Head of caudate nucleus (tissue), 42 donors: Measurements from ENCODE around the gene DNAJC18.
"Not testable (repeated sequence)": the region's sequence is repeated elsewhere in the genome, so short reads cannot be mapped to it uniquely, and the experiment has no call there.

Experiments used
- DNase-seq, 42 donors: peaks; one replicate each; pipeline versions ENCODE4 v3.0.0 to v3.0.0-alpha.2; 2020 to 2021; ENCODE audit warnings: mixed read lengths in 7 of 42
- intact Hi-C: fragments of 100-400 bp; cut with DNase I; formaldehyde crosslinking; loops from one replicate; pipeline ENCODE4 v1.15.0; 2022

DNAJC18 gene

GRCh38 chr5:139413153-139413552 is 26.2 kb downstream of the DNAJC18 start:
- intact Hi-C loops: loop anchor here (10.0 kb wide), 1 partner anchor 152 kb away; the partner anchor contains the start of gene UBE2D2

DNA sequence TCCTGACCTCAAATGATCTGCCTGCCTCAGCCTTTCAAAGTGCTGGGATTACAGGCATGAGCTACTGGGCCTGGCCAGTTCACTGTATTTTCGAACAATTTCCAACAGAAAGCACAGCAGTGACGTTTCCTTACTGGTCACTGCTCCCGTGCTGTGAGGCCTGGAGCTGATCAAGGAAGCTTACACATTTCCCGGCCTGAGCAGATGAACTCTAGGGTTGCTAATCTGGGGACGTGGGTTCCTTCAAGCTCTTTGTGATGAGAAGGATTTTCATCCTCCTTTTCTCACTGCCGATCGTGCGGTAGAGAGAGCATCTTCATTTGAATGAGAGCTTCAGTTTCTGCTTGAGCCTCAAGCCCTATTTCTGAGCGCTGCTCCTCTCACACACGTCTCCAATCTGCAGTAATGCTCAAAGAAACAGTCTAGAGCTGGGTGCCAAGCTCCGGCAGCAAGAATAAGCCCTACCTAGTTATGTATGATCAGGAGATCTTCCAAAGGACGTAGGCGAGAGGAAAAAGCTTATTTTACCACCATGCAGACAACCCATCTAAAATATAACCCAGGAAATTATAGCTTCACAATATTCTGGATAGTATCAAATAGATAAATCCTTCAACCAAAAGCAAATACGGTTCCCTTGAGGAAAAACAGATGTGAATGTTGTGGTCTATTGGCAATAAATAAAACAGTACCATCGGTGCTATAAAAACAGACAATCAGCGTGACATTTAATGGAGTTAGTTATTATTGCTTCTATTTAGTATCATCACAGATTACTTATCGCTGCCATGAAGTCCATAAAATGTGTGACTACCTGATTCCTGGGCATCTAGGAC is 28.1 kb downstream of the DNAJC18 start:
- intact Hi-C loops: loop anchor here (10.0 kb wide), 1 partner anchor 154 kb away; the partner anchor contains the start of gene UBE2D2
- peak in 22 of 42 donors; percentile 13 to 81 (median 50) for DNase-seq

More at GRCh38 chr5:139413153-139413552, 26.2 kb downstream of the DNAJC18 start:
- DNase-seq: no peak

DNA sequence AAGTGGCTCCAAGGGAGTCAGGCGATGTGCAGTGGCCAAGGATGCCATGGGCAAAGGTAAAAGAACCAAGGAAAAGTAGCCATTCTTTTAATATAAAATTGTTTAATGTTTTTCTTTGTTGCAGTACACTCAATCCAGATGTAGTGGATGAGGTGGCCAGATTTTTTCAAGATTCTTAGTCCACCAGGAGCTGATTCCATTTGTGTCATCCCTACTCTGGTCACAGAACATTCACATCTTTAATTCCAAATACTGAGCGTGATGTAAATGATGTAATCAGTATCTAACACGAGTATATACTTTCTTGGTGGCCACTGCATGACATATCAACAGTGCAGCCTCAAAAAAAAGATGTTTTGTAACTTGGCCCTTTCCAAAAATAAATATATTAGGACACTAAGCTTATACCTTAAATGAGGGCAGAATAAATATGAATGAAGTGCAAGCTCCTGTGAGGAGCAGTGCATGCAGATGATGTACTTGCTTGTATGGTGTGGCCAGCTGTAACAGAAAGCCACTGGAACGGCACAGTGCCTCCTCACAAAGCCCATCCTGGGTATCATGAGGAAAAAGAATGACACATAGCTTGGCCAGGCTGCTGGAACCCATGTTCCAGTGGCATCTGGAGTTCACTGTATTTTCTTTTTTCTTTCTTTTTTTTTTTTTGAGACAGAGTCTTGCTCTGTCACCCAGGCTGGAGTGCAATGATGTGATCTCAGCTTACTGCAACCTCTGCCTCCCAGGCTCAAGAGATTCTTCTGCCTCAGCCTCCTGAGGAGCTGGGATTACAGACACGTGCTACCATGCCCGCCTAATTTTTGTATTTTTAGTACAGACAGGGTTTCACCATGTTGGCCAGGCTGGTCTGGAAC is 29.0 kb downstream of the DNAJC18 start:
- peak in 1 of 42 donors; percentile 21 for DNase-seq
- intact Hi-C loops: loop anchor here (10.0 kb wide), 1 partner anchor 154 kb away; the partner anchor contains the start of gene UBE2D2

- intact Hi-C loops: loop anchor here (5.0 kb wide), 1 partner anchor 67 kb away; the partner anchor contains the start of gene PAIP2
- DNase-seq: not testable (repeated sequence)
These were observed 30.2 kb downstream of the DNAJC18 start for GRCh38 chr5:139409116-139409515.

- peak in 5 of 42 donors; percentile 12 to 58 (median 49) for DNase-seq
These were observed 31.1 kb downstream of the DNAJC18 start for GRCh38 chr5:139408191-139408590.

DNA sequence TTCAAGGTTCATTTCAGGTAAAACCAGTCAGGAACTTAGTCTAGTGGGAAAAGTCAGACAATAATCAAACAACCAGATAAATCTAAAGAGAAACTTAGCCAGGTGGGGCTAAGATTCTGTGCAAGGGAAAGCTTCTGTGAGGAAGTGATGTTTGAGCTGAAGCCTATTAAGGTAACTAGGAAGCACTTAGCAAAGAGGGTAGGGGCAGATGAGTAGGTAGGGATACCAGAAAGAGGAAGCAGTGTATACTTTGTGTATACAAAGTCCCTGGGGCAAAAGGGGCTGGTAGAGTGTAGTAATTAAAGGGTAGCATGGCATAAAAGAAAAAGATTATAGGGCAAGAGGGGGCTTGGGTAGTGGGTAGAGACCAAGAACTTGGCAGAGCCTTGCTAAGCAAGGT is 31.8 kb downstream of the DNAJC18 start:
- intact Hi-C loops: loop anchor here (5.0 kb wide), 1 partner anchor 65 kb away; the partner anchor contains the start of gene PAIP2
- no peak for DNase-seq

More at GRCh38 chr5:139408191-139408590, 31.1 kb downstream of the DNAJC18 start:
- intact Hi-C loops: loop anchor here (5.0 kb wide), 1 partner anchor 66 kb away; the partner anchor contains the start of gene PAIP2

DNA sequence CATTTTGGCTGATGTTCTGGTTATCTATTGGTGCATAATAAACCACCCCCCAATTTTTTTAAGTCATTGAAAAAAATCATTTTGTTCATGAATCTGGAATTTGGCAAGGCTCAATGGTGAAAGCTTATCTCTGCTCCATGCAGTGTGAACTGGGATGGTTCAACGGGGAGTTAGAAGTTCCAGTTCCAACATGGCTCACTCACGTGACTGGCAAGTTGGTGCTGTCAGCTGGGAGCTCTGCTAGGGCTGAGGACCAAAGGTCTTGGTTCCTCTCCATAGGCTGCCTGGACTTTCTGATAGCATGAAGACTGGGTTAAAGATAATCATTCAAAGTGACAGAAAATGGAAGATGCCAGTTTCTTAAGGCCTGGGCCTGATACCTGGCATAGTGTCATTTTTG is 32.4 kb downstream of the DNAJC18 start:
- DNase-seq: no peak
- intact Hi-C loops: loop anchor here (5.0 kb wide), 1 partner anchor 65 kb away; the partner anchor contains the start of gene PAIP2

GRCh38 chr5:139404484-139404840 is 34.9 kb downstream of the DNAJC18 start:
- intact Hi-C loops: no loop called here

GRCh38 chr5:139403787-139404483 is 35.4 kb downstream of the DNAJC18 start, which contains the start of gene SPATA24:
SPATA24 (minus strand) TSS chr5:139404089; CDS start chr5:139404060, 29 bp downstream.
- peak; percentile 96 to 99 (median 98) for DNase-seq
- intact Hi-C loops: no loop called here

More at GRCh38 chr5:139404484-139404840, 34.9 kb downstream of the DNAJC18 start:
- DNase-seq: no peak

GRCh38 chr5:139403418-139403786 is 35.9 kb downstream of the DNAJC18 start:
- intact Hi-C loops: no loop called here

DNA sequence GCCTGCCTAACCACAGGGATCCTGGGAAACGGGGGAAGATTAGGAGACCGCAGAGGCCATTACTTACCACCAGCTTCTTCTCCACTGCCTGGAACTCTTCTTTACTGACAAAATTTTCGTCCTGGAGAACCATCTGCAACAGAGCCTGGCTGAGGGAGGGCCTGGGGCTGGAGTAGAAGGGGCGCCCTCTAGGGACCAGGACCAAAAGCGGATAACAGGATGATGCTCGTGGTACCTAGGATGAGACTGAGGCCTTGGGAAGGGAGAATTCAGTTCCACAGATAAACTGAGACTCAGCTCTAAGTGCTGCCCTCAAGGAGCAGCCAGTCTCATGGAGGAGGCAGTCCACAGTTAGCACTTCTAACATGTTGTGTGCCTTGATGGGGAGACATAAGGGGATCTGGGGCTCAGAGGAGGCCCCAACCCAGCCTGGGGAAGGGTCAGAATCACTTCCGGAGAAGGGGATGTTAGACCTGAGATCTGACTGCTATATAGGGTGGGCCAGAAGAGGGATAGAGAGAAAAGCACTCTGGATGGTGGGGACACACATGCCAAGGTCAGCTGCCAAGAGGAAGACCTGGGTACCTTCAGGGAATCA is 36.7 kb downstream of the DNAJC18 start:
- DNase-seq: no peak
- intact Hi-C loops: no loop called here

More at GRCh38 chr5:139403418-139403786, 35.9 kb downstream of the DNAJC18 start:
- no peak for DNase-seq

- intact Hi-C loops: no loop called here
- DNase-seq: no peak
These were observed 37.8 kb downstream of the DNAJC18 start for GRCh38 chr5:139401546-139401945.

DNA sequence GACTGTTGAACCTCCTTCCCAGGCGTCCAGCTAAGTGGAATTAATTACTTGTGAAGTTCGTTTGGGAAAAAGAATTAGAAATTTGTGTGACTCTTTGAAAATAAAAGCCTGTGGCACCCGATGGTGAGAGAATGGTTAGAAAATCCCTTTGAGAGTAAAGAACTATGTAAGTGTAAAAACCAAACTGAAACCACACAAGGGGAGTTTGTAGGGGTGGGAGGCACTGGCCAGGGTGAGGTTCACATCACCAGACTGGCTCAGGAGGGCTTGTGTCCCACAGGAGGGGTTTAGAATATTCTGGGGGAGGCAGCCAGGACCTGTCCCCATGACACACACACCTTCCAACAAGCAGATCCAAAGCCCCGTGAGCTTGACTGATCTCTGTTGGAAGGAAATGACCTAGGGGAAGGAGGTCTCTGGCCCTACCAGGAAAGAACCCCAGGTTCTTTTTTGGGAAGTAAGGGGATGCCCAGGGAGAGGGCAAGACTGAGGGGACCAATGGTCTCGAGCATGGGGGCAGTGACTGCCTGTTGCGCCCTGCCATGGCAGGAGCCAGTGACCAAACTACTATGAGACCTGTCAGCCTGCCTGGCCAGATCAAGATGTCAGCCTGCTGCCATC is 39.7 kb downstream of the DNAJC18 start:
- intact Hi-C loops: no loop called here
- no peak for DNase-seq

GRCh38 chr5:139397921-139398320 is 41.4 kb downstream of the DNAJC18 start:
- no peak for DNase-seq
- intact Hi-C loops: no loop called here

DNA sequence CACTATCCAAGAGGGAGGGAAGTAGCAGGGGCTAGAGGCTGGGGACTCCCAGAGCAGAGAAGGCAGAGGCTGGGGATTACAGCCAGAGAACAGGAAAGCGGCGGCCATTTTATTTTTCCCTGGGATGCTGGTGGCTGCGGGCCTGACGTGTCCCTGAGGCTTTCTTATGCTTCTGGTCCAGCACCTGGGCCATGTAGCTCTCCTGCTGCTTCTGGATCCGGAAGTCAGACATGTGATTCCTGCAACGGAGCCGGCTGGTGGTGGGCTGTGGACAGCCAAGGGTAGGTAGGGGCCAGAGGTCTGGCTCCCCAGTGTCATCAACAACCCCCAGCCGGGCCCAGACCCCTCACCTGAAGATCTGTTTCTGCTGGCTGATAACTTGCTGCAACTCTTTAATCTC is 42.6 kb downstream of the DNAJC18 start:
- DNase-seq: no peak
- intact Hi-C loops: no loop called here

DNA sequence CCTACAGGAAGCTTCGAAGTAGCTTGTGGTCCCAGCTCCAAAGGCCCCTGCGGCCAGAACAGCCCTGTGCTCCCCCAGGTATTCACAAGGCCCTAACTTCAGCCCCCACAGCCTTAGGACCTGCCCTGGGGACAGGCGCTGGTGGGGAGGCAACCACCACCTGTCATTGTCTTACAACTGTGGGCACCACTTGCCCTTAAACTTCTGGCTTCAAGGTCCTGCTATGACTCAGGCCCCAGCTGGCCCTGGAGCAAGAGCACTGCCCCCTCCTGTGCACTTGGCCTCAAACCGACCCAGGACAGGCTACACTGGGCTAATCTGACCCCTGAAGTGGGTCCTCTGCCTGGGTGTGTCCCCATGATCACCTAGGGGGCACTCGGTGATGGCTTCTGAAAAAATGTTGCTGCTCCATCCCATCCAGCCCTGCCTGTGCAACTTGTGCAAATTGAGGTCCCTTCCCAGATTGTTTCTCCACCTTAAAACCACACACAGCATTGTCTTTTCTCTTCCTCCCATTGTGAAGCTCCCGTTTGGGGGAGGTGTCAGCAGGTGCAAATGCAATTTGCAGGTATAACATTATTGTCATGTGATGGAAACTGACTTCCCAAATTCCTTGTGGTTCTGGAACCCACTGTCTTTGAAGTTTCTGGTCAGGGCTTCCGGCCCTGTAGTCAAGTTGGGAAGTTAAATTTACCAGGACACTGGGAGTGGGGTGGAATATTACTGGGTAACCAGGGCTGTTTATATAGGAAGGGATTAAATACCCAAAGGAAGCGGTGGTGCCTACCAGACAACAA is 43.3 kb downstream of the DNAJC18 start:
- intact Hi-C loops: no loop called here

More for the DNA sequence above, 43.3 kb downstream of the DNAJC18 start:
- DNase-seq: no peak
